Fibroblast of skin of right biceps (primary cell): ENCODE measurements around the gene MORN1.
A peak's percentile ranks its signal among the peaks of the same experiment; 100 is the strongest.

Experiments used
- DNase-seq: peaks from one replicate; pipeline ENCODE4 v3.0.0-alpha.2; 2013

Gene MORN1

DNA sequence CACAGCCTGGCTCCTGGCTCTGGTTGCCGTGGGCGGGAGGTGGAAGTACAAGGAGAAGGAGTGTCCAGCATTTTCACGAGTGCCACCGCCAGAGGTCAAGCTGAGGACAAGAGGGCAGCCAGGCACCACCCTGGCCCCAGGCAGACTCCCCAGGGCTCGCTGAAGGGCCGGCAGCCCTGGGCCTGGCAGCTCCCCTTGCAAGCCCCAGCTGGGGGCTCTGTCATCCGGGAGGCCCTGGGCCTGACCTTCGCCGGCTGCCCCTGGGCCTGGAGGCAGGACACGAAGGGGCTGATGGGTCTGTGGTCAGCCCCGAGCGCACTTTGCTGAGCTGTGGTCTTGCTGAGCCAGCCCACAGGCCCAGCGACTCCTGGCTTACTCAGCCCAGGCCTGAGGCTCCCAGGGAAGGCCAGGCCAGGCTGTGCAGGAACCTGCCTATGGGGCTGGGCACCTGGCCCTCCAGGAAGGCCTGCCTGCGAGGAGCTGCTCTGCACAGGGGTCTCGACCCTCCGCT is 74.8 kb downstream of the MORN1 start:
- no peak for DNase-seq

- DNase-seq, result no peak
These were observed 75.5 kb downstream of the MORN1 start for GRCh38 chr1:2315674-2316450.

- DNase-seq, result peak; percentile 77
These were observed 76.3 kb downstream of the MORN1 start for GRCh38 chr1:2314803-2315673.

DNA sequence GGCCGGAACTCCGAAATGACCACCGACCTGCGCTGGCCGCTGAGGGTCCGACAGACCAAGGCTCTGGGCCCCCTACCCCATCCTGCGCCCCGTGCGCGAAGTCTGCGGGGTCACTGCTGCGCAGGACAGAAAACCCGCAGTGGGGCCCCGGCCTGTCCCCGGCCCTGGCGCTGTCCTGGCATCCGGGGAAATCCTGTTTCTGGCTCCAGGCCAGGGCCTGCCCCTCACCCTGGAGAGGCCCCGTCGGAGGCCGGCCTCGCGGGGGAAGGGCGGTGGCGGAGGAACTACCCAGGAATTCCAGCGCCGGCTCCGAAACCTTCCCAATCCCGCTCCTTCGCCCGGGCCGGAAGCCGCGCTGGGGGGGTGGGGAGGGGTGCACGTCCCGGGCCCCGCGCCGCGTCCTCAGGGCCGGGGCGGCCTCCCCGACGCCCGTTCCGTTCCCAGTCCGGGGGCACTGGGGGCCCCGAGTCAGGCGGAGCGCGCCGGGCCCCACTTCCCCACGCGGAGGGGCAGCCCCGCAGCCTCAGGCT is 77.0 kb downstream of the MORN1 start:
- DNase-seq, result peak; percentile 83

- no peak for DNase-seq
These were observed 77.6 kb downstream of the MORN1 start for GRCh38 chr1:2313651-2314261.

GRCh38 chr1:2312515-2313301 is 78.6 kb downstream of the MORN1 start:
- DNase-seq, result no peak

DNA sequence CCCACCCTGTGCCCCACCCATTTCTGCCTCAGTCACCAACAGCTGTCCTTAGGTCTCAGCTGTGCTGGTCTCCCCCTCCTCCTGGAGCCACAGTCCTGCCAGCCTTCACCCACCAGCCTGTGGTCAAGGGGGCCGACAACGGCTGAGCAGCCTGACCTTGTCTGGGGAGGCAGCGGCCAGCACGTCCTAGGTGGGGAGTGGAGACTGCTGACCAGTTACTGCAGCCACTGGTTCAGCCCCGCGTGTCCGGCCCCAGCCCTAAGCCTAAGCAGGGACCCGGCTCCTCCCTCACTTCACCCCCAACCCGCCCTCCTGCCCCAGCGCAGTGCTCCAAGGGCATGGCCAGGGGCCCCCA is 79.2 kb downstream of the MORN1 start:
- DNase-seq, result no peak

DNA sequence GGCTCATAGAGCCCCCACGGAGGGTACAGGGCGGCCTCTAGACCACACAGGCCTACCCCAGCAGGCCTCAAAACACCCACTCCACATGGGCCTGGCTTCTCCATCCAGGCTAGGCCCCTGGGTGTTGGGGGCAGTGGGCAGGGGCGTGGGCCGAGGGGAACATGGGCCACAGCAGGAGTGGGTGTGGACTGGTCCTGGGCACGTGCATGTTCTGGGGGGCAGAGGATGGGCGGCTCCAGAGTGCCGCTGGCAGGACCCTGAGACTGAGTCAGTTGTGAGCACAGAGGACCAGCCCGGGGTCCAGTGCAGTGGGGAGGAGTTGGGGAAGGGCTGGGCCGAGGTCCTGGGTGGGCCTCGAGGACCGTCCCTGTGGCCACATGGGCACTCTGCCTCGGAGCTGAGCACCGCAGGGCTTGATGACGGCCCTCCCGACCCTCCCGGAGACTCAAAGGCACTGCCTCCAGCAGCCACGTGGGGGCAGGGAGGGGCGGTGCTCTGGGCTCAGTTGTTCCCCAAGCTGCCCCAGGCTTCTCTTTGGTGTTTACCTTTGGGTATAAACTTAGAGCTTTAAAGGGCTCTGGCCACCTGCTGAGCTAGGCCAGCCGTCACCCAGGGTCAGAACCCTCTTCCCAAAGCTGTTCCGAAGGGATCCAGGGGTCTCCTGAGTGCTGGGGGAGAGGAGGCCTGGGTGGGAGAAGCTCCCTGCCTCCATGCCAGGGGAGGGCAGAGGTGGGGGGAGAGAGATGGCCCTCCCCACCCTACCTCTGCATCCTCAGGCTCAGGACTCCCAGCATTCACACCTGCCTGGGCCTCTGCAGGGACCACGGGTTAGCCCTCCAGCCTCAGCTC is 79.9 kb downstream of the MORN1 start:
- peak; percentile 66 for DNase-seq

DNA sequence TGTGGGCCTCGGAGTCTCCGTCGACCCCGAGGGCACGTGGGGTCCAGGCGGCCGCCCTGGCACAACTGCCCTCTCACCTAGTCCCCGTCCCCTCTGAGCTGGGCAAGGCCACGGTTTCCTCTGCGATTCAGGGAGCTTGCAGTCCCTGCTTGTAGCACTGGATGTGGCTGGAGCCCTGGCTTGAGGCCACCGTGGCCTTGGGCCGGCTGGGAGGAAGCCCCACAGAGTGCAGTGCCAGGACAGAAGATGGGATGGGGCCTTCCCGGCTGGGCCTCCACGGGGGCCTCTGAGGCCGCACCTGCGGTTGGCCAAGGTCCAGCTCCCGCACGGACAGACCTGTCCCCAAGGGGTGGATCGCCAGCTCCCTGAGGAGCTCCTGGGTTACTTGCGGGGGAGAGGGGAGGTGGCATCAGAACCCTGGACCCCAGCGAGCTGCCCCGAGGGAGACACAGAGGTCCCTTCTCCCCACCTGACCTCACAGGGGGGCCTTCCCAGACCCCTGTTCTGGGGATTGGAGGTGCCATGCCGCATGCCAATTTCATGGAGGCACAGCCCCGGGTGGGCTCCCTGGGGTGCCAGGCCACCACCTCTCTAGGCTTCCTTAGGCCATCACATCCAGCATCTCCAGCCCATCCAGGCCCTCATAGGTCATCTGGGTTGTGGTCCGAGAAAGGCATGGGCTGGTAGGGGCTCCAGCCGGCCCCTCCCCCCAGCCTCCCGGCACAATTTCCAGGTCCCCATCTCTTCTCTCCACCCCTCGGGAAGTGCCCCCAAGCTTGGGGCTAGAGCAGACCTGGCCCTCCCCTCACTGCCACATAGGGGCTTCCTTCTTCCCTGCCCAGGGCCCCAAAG is 80.8 kb downstream of the MORN1 start:
- no peak for DNase-seq

DNA sequence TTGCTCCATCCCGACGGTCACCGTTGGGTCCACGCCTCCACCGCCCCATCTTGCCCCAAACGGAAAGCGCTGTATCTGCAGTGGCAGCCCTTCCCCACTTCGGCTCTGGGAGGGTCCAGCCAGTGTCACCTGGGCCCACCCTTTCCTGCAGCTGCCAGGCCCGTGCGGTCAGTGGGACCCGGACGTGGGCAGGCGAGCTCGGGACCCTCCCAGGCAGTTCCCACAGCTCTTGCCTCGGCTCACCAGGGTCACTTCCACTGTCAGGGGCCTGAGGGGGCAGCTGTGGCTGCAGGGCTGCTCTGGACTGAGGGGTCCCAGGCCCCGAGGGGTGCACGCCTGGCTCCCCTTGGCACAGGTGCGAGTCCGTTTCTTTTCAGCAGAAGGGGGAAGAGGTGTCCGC is 82.5 kb downstream of the MORN1 start:
- DNase-seq, result no peak

DNA sequence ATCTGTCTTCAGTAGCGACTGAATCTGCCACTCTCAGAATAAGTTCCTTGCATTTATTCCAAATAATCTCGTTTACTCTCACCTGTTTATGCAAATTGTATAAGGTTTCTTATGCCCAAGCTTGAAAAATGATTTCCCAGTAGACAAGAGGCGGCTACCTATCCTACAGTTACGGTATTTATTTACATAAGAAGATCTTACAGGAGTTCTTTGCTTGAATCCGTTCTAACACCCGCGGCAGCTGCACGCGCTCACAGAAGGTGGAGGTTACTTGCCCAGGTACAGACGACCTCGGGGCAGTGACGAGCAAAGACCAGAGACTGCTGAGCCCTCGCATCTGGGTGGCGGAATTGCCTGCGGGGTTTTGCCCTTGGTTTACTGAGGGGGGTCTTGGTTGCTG is 83.4 kb downstream of the MORN1 start:
- DNase-seq, result no peak

- no peak for DNase-seq
These were observed 84.2 kb downstream of the MORN1 start for GRCh38 chr1:2307064-2307605.

- DNase-seq, result no peak
These were observed 85.0 kb downstream of the MORN1 start for GRCh38 chr1:2306151-2306978.

DNA sequence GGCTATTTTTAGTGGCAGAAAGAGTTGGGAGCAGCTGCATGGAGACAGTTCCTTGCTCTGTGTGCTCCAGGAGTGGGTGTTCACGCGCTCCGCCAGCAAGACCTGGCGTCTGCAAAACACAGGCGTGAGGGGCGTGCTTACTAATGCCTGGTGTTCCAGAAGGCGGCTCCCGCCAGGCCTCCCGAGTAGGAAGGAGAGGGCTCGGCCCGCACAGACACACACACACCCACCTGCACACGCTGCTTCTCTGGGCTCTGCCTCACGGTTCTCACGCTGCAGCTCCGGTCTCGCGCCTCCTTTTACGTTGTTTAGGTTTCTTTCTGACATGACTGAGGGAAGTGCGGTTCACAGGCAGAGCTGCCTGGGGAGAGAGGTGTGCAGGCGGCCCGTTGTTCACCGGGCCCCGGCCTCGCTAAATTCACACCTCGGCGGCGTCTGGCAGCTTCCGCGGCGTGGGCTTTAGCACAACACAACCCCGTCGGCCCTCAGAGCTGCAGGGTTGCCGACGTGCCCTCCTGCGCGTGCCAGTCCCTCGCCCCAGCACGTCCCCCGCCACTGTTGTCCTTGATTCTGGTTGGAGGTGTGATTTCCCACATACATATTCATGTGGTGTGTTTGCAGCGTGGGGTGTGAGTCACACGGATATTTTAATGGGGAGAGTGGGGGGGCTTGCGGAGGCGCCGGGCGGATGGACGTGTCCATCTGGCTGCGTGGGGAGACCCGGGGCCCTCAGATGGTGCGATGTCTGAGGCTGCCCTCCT is 86.3 kb downstream of the MORN1 start:
- no peak for DNase-seq

- no peak for DNase-seq
These were observed 87.1 kb downstream of the MORN1 start for GRCh38 chr1:2304282-2304681.

DNA sequence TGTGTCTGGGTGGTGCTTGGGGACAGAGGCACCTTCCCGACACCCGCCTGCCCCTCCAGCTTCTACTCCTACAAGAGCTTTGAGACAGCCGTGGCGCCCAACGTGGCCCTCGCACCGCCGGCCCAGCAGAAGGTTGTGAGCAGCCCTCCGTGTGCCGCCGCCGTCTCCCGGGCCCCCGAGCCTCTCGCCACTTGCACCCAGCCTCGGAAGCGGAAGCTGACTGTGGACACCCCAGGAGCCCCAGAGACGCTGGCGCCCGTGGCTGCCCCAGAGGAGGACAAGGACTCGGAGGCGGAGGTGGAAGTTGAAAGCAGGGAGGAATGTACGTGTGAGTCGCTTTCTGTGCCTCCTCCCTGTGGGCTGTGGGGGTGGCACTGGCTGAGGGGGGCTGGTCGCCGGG is 87.6 kb downstream of the MORN1 start:
- DNase-seq, result no peak

DNA sequence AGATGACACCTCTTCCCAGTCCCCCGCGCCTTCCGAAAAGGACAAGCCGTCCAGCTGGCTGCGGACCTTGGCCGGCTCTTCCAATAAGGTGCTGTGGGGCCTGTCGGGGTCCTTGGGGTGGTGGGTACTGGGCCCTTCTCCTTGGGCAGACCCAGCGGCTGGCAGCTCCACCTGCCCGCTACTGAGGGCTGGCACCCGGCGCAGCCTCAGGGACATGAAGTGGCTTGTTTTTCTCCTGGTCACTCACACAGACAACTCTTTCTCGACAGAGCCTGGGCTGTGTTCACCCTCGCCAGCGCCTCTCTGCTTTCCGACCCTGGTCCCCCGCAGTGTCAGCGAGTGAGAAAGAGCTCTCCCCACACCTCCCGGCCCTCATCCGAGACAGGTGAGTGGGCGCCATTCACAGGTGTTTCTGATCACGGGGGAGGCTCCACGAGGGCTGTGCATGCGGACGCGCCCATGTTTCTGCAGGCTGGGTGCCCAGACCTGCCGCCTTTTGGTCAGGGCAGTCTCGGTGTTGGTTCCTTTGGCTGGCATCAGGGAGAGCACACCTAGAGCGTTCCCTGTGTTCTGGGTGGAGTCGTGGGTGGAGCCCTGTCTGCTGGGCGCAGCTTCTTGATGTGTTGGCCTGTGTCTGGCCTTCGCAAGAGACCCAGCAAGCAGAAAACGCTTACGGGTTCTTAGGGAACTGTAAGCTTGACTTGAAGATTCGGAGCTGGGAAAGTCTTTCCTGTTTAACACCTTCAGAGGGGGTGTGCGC is 88.2 kb downstream of the MORN1 start:
- no peak for DNase-seq
